Astrocyte of the cerebellum (primary cell): ENCODE measurements around the gene CACHD1.

ENCODE experiments used
- DNase-seq: peaks from one replicate; pipeline ENCODE4 v3.0.0-alpha.2; 2011; ENCODE audit warnings: low read depth
- H3K4me3 ChIP-seq: 2 replicates; pipeline ENCODE4 v1.5.1; 2011; ENCODE audit warnings: mild to moderate bottlenecking, low read depth, low read length, moderate library complexity
- in situ Hi-C: cut with HindIII; loops from 2 replicates; pipeline ENCODE4 v1.10.0; 2017; ENCODE audit warnings: low sequenced_read_pairs
- TF ChIP-seq, protein P1 (sequence below): IDR thresholded peaks from 2 replicates; pipeline ENCODE4 v1.5.1; 2012; ENCODE audit warnings: low read length, low read depth, moderate library complexity, mild to moderate bottlenecking; ENCODE audit errors: missing control alignments

The CACHD1 gene

DNA sequence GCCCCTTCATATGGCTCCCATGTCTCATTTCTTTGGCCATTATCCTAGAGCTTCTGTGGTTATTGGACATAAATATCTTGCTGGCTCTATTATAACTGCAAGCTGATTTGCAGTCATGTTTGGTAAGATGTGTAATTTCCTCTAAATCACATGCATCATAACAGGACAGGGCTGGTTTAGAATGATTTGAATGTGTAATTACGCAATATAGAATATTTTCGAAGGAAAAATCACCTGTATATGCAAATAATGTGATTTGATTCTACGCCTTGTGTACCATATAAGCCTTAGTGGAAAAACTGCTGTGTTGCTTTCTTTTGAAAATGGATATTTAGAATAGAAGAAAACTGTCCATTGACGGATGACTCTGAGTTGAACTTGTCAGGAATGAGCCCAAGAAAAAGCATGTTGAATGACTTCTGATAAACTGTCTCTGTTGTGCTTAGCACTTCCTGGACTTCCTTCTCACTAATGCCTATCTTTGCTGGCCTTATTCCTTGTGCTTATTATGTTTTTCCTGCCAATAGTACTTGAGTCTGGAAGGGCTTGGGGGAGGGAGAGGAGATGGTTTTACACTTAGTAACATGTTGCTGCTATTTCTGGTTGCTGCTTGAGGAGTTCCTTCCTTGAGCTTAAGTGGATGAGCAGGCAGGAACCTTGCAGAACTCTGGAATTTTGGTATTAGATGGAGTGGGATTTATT, 6.5 kb downstream of the CACHD1 start:
- no peak overlapping the region for H3K4me3 ChIP-seq
- TF ChIP-seq, protein P1, sequence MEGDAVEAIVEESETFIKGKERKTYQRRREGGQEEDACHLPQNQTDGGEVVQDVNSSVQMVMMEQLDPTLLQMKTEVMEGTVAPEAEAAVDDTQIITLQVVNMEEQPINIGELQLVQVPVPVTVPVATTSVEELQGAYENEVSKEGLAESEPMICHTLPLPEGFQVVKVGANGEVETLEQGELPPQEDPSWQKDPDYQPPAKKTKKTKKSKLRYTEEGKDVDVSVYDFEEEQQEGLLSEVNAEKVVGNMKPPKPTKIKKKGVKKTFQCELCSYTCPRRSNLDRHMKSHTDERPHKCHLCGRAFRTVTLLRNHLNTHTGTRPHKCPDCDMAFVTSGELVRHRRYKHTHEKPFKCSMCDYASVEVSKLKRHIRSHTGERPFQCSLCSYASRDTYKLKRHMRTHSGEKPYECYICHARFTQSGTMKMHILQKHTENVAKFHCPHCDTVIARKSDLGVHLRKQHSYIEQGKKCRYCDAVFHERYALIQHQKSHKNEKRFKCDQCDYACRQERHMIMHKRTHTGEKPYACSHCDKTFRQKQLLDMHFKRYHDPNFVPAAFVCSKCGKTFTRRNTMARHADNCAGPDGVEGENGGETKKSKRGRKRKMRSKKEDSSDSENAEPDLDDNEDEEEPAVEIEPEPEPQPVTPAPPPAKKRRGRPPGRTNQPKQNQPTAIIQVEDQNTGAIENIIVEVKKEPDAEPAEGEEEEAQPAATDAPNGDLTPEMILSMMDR: no peak
- in situ Hi-C loops: no loop called here
- DNase-seq: no peak

DNA sequence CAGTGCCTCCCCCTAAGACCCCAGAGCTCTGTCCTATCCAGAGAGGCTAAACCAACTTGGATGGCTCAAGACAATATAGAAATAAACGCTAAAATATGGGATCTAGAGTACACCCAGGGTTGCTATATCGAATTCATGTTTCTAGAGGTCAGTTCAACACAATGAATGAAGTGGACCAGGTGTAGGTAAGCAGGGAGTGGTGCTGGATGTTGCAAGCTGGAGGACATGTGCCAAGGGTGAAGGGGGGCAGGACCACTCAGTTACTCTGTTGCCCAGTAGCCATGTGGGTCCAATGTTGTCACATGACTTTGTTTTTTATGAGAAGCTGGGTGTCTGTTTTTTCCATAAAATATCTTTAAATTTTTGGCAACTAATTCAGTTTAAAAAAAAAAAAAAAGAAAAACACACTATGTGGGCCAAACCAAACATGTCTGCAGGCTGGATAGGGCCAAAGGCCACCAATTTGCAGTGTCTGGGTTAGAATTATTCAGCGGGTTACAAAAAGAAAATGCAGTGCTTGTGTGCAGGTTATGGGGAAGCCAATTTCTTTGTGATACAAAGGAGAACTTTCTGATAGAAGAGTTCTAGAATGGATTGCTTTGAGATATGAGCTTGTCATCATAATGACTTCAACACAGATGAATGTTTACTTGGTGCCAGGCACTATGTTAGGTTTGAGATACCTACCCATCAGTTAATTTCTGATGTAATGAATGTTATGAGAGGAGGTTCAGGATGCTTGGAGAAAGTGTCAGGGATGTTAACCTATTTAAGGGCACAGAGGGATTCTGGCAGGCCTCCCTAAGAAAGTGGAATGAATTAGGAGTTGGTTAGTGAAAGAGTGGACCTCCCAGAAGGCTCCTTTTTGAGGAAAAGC, 8.9 kb downstream of the CACHD1 start:
- in situ Hi-C loops: no loop called here
- H3K4me3 ChIP-seq: no peak overlapping the region
- no peak for DNase-seq
- TF ChIP-seq, protein P1: no peak

DNA sequence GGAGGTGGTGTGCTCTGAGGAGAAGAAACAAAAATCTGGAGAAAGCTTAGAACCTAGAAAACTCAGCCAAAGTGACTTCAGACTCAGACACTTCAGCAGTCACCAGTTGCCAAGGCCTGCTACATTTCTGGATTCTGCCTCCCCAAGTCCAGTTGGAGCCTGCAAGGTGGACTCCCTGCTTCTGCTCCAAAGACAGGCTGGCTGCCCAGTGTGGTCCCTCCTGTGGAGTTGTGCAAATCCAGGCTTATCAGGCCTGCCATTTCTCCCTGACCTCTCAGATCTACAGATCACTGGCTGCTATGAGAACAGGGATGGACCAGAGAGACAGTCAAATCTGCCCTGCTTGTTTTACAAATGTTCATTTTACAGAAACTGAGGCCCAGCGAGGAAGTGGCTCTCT, 9.9 kb downstream of the CACHD1 start:
- TF ChIP-seq, protein P1: no peak
- in situ Hi-C loops: no loop called here
- no peak overlapping the region for H3K4me3 ChIP-seq
- no peak for DNase-seq

DNA sequence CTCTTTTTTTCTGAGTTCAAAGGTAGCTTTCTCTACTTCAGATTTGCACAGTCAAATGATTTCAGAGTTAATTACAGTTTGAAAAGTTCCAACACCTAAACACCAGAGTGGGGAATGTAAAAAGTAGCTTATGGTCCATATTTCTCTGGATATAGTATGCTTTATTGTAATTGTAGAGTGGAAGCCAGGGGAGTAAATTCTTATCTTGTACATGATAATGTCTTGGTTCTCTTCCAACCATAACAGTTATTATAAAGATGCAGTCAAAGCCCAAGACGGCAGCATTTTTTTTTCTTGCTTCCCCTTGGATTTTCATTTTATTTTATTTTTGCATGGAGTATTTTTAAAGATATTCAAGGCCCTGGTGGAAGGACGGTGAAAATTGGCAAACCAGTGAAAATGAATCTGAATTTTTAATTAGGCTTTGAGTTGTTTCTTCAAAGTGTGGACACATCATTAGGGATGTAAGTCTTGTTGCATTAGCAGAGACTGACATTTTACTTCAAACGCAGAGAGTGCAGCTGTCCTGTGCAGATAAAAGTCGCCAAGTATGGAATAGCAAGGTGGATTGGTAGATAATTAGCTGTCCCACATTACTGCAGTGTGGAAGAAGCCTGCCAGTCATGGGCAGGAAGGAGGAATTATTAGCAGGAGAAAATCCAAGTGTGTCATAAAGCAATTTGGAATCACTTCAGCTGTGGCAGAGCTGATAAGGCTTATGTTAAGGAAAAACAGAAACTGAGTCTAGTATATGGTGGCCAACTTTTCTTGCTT, 11.3 kb downstream of the CACHD1 start:
- no peak overlapping the region for H3K4me3 ChIP-seq
- TF ChIP-seq, protein P1: no peak
- in situ Hi-C loops: no loop called here
- no peak for DNase-seq

DNA sequence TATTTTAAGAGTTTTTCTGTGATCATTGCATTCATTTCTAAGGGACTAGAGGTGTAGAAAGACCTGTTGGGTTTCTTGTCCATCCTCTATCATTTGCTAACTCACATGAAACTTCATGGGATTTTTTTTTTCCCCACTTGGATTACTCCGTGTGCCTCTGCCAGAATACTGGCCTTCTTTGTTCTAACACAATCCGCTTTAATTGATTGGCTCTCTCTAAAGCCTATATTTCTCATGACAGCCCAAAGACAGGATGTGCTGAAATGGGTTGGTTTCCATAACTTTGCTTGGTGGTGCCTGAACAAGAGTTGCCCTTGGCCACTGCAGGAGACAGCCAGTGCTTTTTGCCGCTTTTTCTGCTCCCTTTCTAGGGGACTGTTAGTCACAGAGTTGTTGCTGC, 12.2 kb downstream of the CACHD1 start:
- DNase-seq: no peak
- TF ChIP-seq, protein P1: no peak
- in situ Hi-C loops: no loop called here
- H3K4me3 ChIP-seq: no peak overlapping the region

DNA sequence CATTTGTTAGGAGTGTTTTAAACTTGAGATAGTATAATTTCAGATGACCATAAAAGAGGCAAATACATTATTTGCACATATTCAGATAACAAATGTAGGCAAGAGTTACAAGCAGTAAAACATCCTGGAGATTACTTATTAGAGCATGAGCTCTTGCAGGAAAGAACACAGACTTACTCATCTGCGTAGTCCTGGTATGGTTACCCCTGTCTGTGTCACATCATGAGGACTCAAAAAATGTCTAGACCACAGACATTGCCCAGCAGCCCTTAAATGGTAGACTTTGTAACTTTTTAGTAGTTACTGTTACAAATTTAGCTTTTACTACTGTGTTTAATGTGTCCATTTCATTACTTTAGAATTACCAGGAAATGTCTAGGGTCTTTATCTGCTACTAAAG, 12.8 kb downstream of the CACHD1 start:
- in situ Hi-C loops: no loop called here
- DNase-seq: no peak
- no peak overlapping the region for H3K4me3 ChIP-seq
- TF ChIP-seq, protein P1: no peak
